ENCODE data around the gene TSSK2.

The TSSK2 gene

GRCh38 chr22:19172213-19173046 lies 41.3 kb downstream of the TSSK2 start:
- no peak for DNase-seq

GRCh38 chr22:19173047-19174035 lies 42.2 kb downstream of the TSSK2 start:
- DNase-seq, result no peak

- DNase-seq, result no peak
Measured at GRCh38 chr22:19174106-19175025, 43.3 kb downstream of the TSSK2 start.

- DNase-seq, result no peak
Measured at GRCh38 chr22:19175026-19175601, 44.0 kb downstream of the TSSK2 start.

- DNase-seq, result no peak
Measured at GRCh38 chr22:19175602-19176174, 44.6 kb downstream of the TSSK2 start.

GRCh38 chr22:19176175-19176643 lies 45.1 kb downstream of the TSSK2 start:
- no peak for DNase-seq

- DNase-seq, result no peak
Measured at GRCh38 chr22:19176732-19177131, 45.6 kb downstream of the TSSK2 start.

- no peak for DNase-seq
Measured at GRCh38 chr22:19177164-19178064, 46.3 kb downstream of the TSSK2 start.

GRCh38 chr22:19178065-19178656 lies 47.1 kb downstream of the TSSK2 start:
- peak; percentile 64 for DNase-seq

GRCh38 chr22:19178657-19179496 lies 47.8 kb downstream of the TSSK2 start, which contains the start of gene SLC25A1:
SLC25A1 (minus strand) TSS chr22:19178736; CDS start chr22:19178673, 63 bp downstream.
- peak; percentile 87 for DNase-seq

- DNase-seq, result peak; percentile 61
Measured at GRCh38 chr22:19179497-19180048, 48.5 kb downstream of the TSSK2 start.

- DNase-seq, result no peak
Measured at GRCh38 chr22:19180234-19180633, 49.1 kb downstream of the TSSK2 start.

- DNase-seq, result no peak
Measured at GRCh38 chr22:19180740-19181410, 49.8 kb downstream of the TSSK2 start.

- DNase-seq, result no peak
Measured at GRCh38 chr22:19181786-19182471, 50.8 kb downstream of the TSSK2 start.

Data from CD4-positive, alpha-beta T cell treated with Interleukin-21 for 1 hour (primary cell).